Measurements from ENCODE around the gene HRK.
"Not testable (repeated sequence)": the region's sequence is repeated elsewhere in the genome, so short reads cannot be mapped to it uniquely, and the experiment has no call there.

Gene HRK

DNA sequence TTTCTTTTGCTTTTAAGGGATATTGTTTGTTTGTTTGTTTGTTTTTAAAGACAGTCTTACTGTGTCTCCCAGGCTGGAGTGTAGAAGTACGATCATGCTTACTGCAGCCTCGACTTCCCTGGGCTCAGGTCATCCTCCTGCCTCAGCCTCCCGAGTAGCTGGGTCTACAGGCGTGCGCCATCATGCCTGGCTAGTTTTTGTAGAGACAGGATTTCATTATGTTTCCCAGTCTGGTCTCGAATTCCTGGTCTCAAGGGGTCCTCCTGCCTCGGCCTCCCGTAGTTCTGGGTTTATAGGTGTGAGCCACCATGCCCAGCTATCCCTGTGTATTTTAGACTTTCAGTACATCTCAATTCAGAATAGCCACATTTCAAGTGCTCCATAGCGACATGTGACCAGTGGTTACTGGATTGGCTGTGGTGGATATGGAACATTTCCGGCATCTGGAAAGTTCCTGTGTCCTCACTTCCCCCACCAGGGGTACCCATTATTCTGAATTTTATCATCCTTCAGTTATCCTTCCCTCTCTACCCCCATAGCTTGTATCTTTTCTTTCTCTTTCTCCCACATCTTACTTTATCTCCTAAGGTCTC lies 61.1 kb downstream of the HRK start:
- DNase-seq (ENCODE audit: low read depth in 1 of 2, low spot score in 1 of 2), result no peak

DNA sequence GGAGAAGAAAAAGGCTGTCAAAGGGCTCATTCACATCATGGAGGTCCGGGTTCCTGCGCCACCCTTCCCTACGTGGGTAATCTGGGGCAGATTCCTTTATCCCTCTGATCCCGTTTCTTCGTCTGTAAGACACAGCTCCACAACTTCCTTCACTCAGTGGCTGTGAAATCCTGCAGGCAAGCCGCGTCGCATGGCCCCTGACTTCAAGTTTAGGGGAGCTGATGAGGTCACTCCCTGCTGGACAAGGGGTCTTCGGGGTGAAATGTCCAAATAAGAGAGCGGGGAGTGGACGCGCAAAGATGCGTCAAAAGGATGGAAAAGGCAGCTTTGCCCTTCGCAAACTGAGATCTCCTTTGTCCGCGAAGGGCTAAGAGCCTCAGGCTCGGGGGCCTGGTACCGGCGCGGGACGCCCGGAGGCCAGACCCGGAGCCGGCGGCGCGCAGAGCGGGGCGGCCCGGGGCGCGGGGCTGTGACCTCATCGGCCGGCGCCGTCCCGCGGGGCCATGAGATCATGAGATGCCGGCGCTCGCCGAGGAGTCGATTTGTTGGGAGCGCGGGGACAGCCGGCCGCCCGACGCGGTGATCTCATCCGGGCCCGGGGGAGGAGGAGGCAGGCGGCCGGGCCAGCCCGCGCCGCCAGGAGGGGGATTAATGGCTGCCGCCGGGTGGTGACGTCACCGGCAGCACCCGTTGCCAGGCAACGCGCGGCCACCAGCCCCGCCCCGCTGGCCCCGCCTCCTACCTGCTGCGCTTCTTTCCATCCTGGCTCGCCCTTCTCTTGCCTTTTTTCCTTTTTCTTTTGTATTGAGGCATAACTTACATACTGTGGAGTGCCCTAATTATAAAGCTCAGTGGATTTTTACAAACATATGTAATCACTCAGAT lies 62.1 kb downstream of the HRK start:
- DNase-seq (ENCODE audit: low read depth in 1 of 2, low spot score in 1 of 2), result peak; percentile 83 to 90

DNA sequence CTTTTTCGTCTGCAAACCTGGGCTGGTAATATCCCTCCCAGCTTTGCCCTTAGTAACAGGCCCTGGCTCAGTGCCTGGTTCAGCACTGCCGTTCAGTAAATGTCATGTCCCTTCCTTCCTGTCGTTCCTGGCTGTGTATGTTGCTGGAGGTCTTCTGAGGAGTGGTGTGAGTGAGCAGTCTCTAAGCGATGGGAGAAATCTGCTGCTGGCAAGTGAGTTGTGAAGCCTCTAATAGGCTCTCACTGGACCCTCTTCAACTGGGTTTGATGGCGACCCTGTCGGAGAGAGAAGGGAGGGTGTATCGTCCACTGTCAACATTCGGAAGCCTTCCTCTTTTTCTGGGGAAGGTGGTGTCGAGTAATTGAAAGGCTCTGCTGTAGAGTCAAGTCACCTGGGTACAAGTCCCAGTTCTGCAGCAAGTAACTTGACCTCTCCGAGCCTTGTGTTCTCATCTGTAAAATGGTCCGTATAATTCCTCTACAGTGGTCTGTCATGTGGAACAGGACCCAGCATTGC lies 62.8 kb downstream of the HRK start:
- DNase-seq (ENCODE audit: low read depth in 1 of 2, low spot score in 1 of 2), result no peak

DNA sequence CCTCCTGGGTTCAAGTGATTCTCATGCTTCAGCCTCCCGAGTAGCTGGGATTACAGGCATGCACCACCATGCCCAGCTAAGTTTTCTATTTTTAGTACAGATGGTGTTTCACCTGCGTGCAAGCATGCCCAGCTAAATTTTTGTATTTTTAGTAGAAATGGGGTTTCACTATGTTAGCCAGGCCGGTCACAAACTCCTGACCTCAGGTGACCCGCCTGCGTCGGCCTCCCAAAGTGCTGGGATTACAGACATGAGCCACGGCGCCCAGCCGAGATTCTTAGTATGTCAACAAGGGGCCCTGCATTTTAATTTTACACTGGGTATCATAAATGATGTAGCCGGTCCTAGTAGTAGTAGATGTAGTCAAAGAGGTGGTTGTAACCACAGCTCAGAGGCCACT lies 66.5 kb downstream of the HRK start:
- not testable (repeated sequence) for DNase-seq (ENCODE audit: low read depth in 1 of 2, low spot score in 1 of 2)

DNA sequence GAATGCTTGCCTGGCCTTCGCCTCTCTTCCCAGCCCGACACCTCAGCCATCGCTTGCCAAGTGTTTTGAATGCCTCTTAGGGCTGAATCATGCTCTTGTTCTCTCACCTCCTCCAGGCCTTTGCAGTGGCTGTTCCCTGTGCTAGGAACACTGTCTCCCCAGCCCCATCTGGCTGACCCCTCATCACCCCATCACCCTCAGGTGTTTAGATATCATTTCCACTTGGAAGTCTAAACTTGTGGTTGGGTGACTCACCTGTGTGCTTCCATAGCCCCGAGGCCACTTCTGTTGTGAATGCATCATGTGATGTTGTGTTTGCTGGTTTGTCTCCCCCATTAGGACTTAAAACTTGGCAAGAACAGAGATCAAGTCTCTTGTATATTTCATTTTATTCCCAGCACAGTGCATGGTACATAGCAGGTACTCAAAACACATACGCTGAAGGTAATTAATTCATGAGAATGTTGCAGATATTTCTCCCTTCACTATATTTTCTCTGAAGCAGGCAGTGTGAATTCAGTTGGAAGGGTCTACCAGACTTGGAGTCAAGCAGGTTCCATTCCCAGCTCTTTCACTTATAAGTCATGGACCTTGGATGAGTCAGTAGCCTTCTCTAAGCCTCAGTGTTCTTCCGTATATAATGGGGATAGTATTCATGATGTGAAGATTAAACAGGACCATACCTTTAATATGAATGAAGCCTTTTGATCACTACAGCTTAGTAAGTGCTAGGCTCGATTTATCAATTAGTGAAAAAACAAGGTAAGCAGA lies 67.8 kb downstream of the HRK start:
- DNase-seq (ENCODE audit: low read depth in 1 of 2, low spot score in 1 of 2), result no peak

DNA sequence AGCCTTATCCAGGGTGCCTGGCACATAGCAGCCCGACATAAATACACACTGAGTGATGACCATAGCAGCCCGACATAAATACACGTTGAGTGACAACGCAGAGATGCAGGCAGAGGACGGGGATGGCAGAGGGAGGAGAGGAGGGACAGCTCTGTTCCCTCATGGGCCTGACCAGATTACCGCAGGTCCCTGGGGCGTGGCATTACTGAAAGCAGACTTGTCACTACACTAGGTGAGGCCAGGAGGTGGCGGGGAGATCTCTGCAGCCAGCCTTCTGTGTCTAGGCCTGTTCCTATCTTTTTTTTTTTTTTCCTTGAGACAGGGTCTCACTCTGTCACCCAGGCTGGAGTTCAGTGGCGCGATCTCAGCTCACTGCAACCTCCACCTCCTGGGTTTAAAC lies 69.0 kb downstream of the HRK start:
- DNase-seq (ENCODE audit: low read depth in 1 of 2, low spot score in 1 of 2), result no peak

DNA sequence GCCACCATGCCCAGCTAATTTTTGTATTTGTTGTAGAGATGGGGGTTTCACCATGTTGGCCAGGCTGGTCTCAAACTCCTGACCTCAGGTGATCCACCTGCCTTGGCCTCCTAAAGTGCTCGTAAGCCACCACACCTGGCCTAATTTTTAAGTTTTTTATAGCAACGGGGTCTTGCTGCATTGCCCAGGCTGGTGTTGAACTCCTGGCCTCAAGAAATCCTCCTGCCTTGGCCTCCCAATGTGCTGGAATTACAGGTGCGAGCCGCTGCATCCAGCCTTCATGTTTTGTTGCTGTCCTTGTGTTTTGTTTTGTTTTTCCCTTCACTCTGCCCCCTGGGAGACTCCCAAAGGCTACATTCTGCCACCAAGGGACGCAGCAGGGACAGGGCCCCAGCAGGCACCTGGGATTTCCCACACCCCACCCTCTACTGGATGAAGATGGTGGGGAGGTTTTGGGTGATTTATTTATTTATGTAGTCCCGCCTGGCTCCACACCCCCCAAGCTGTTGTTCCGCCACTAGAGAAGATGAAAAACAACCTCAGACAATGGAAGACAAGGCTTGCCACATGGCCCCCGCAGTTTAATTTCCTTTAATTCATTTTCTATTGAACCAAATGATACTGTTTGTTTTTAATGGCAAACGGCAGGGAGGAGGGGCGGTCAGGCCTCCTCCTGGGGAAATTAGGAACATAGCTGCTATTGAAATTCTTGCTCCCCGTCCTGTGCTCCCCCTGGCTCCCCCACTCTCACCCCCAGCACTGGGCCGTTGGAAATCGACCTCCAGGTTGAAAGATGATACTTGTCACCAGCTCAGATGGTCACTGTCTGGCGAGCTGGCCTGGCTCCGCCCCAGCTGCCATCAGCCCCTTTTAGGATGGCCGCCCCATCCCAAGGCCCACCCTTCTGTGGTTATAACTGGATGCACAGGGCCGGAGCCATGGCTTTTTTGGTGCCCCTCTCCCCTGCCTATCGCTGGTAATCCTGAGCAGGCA lies 72.8 kb downstream of the HRK start:
- no peak for DNase-seq (ENCODE audit: low read depth in 1 of 2, low spot score in 1 of 2)

DNA sequence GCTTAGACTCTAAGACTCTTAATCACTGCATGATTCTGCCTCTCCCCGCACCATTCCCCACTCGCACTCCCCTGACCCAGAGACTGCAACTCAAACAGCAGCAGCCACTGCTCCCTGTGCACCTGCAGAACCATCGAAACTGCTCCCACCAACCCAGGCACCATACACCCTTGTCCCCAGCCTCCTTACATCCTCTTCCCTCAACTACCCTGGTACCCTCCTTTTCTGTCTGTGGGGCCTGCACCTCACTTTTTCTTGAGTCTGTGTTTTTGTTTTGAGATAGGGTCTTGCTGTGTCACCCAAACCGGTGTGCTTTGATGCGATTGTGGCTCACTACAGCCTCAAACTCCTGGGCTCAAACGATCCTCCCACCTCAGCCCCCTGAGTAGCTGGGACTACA lies 73.7 kb downstream of the HRK start:
- DNase-seq (ENCODE audit: low read depth in 1 of 2, low spot score in 1 of 2), result no peak

DNA sequence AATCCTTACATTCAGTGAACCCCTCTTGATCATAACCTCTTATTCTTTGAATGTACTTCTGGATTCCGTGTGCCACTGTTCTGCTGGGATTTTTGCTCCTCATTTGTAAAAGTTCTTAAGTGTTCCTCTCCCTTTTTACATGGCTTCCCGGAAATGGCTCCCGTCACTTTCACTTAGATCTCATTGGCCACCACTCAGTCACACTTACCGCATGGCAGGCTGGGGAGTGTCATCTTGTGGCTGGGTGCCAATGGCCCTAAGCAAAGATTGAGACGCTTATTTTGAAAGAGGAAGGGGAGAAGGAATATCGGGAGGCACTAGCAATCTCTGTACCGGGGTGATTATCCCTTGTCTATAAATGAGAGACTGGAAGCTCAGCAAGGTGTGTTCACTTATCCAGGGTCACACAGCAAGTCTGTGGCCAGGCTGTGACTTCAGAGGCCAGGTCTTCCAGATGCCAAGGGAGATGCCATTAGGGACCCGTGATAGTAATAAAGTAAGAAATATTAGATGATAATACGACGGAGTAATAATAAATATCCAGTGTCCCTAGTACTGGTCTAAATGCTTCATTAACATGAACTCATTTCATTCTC lies 74.3 kb downstream of the HRK start:
- no peak for DNase-seq (ENCODE audit: low read depth in 1 of 2, low spot score in 1 of 2)

All from stimulated activated CD4-positive, alpha-beta T cell treated with anti-CD3 and anti-CD28 coated beads, Interleukin-15, amount 100 ng/mL, for 1 hour (primary cell).